Parietal lobe (tissue), 1 donor: ENCODE results near the gene TDO2. TPM values are rescaled to one million over a fixed set of nuclear protein-coding genes. Genes with fewer than 3 reads are reported as not detected.

Experiments used
- total RNA-seq: library from RNA; depleted of rRNA; stranded (reverse); fragments of >200 nt; gene quantifications from one replicate; pipeline ENCODE4 v1.2.3, GENCODE V29; 2014

TDO2 gene
- total RNA-seq = 0.63 TPM

GRCh38 chr4:155903453-155903852 is at the start of gene TDO2:
Gene TDO2 (plus strand): TSS chr4:155903696. CDS start chr4:155903759, 63 bp downstream.

GRCh38 chr4:155866177-155866576 is 37.3 kb upstream of the TDO2 start, which contains the start of gene ASIC5:
Gene ASIC5 (minus strand): TSS chr4:155866277. CDS start chr4:155866226, 51 bp downstream.

GRCh38 chr4:155953151-155954117 is 49.9 kb downstream of the TDO2 start, which contains the start of gene CTSO:
Gene CTSO (minus strand): TSS chr4:155953866. CDS start chr4:155953847, 19 bp downstream.

Other genes starting within 250 kb of the TDO2 start
- gene GUCY1A1, start 236.8 kb upstream of the TDO2 start, total RNA-seq = 72.6 TPM
- gene GUCY1B1, start 144.7 kb upstream of the TDO2 start, total RNA-seq = 36.9 TPM
- not detected for gene ASIC5, start 37.4 kb upstream of the TDO2 start, total RNA-seq
- gene CTSO, start 50.2 kb downstream of the TDO2 start, total RNA-seq = 6.3 TPM